Right lobe of liver (tissue), 6 donors: ENCODE data around the gene FRMD3. TPM values are rescaled to one million over a fixed set of nuclear protein-coding genes. Genes with fewer than 3 reads are reported as not detected.

ENCODE experiments used
- ATAC-seq, 4 donors: fragments of 200-7000 bp; cut with Tn5 transposase; one replicate each; pipeline ENCODE4 v1.9.1; 2020; ENCODE audit warnings: mild to moderate bottlenecking in 4 of 4, moderate library complexity in 4 of 4
- DNase-seq, 3 donors: peaks; one replicate each; pipeline ENCODE4 v3.0.0-alpha.2; 2020
- H3K27ac ChIP-seq, 3 donors: fragments of 200-600 bp; one replicate each; pipeline ENCODE4 v1.8.0; 2022
- H3K27me3 ChIP-seq, 2 donors: fragments of 200-600 bp; one replicate each; pipeline ENCODE4 v1.8.0; 2022
- H3K36me3 ChIP-seq, 4 donors: fragments of 200-600 bp; sonication (generic) in 1 of 4; one replicate each; pipeline versions ENCODE4 v1.5.1 to v1.8.0; 2017 to 2022; ENCODE audit warnings: control low read depth in 1 of 4
- H3K4me1 ChIP-seq, 4 donors: fragments of 200-600 bp; sonication (generic) in 1 of 4; one replicate each; pipeline versions ENCODE4 v1.5.1 to v1.8.0; 2017 to 2022; ENCODE audit warnings: control low read depth in 1 of 4
- H3K4me3 ChIP-seq, 3 donors: fragments of 200-600 bp; one replicate each; pipeline ENCODE4 v1.8.0; 2022
- H3K9me3 ChIP-seq, 4 donors: fragments of 200-600 bp; sonication (generic) in 1 of 4; one replicate each; pipeline versions ENCODE4 v1.5.1 to v1.8.0; 2017 to 2022; ENCODE audit warnings: control low read depth in 1 of 4
- CTCF ChIP-seq, 4 donors: fragments of 200-600 bp in 3 of 4; fragments of 450-650 bp in 1 of 4; IDR thresholded peaks; one replicate each; pipeline versions ENCODE4 v1.5.1 to v1.8.0; 2016 to 2022; ENCODE audit warnings: antibody characterized with exemption in 4 of 4, mild to moderate bottlenecking in 2 of 4
- POLR2A ChIP-seq: fragments of 450-650 bp; IDR thresholded peaks from one replicate; pipeline ENCODE4 v1.6.1; 2017; ENCODE audit warnings: antibody characterized with exemption, mild to moderate bottlenecking
- WGBS: methylation state at CpG from one replicate; pipeline ENCODE4 v1.1.6; 2018; ENCODE audit warnings: low coverage, low lambda C conversion rate; ENCODE audit not compliant: insufficient coverage; ENCODE audit errors: missing lambda C conversion rate; 5-methylcytosine and 5-hydroxymethylcytosine counted together
- intact Hi-C, 2 donors: fragments of 100-400 bp; cut with DNase I; formaldehyde crosslinking; loops; one replicate each; pipeline versions ENCODE4 v1.11.2 to v1.14.1; 2022
- total RNA-seq, 6 experiments: library from RNA; depleted of rRNA in 2 of 6; stranded (reverse); fragments of >200 nt in 2 of 6; fragmentation: NEBNext Ultra II Directional in 3 of 6; extraction: Animal tissue kit (Norgen Biotek cat#: 25700) in 3 of 6; gene quantifications; one replicate each; pipeline versions ENCODE4 v1.1.0 to v1.2.4, GENCODE V29; 2016 to 2023
- donor health status: DM: no; HTN: yes; CAD: no.
- donor health status: DM: no; HTN: no; CAD: no.
- donor health status: DM: no; HTN: no; CAD: no.
- donor health status: DM: no; HTN: yes; CAD: no.
- donor health status: DM: no; HTN: yes; CAD: no.

Gene FRMD3
- total RNA-seq, 6 experiments from 2014 or later: 0.28 to 0.88 (median 0.34) TPM

- no peaks in the 10 kb centered on the region for H3K9me3 ChIP-seq
- H3K36me3 ChIP-seq: no peaks in the 10 kb centered on the region
- DNase-seq (peak in 1 of 3 donors; percentile 21), ATAC-seq (peak; percentile 57 to 65 (median 63))
- no peaks in the 10 kb centered on the region for H3K27me3 ChIP-seq
- no peak for TF ChIP-seq POLR2A
- TF ChIP-seq CTCF (IDR thresholded peaks at IDR 0.05): no peak
- 27% methylated on average over 9 of the region's 9 CpGs for WGBS
- intact Hi-C loops: loop anchor here in 1 of 2 donors (10.0 kb wide), 1 partner anchor 347 kb away; no protein-coding TSS in a partner anchor
- no peak overlapping the region for H3K4me3 ChIP-seq
- H3K4me1 ChIP-seq: no peaks in the 10 kb centered on the region
- H3K27ac ChIP-seq: no peak overlapping the region
These were observed 329.9 kb downstream of the FRMD3 start for GRCh38 chr9:83208065-83208850.

- DNase-seq (no peak), ATAC-seq (peak in 3 of 4 donors; percentile 37 to 50 (median 38))
- H3K4me3 ChIP-seq: no peak overlapping the region
- no peaks in the 10 kb centered on the region for H3K4me1 ChIP-seq
- H3K27ac ChIP-seq: no peak overlapping the region
- 13% methylated on average over 1 of the region's 1 CpG for WGBS
- TF ChIP-seq CTCF (IDR thresholded peaks at IDR 0.05) (peak in 3 of 4 donors; percentile 21 to 24 (median 22)), POLR2A (no peak)
- no peaks in the 10 kb centered on the region for H3K27me3 ChIP-seq
- H3K36me3 ChIP-seq: no peaks in the 10 kb centered on the region
- H3K9me3 ChIP-seq: no peaks in the 10 kb centered on the region
- intact Hi-C loops: loop anchor here in 1 of 2 donors (10.0 kb wide), 1 partner anchor 351 kb away; no protein-coding TSS in a partner anchor
These were observed 334.2 kb downstream of the FRMD3 start for GRCh38 chr9:83204047-83204446.

- Histone ChIP-seq H3K4me1 (no peaks in the 10 kb centered on the region), H3K27ac (no peak overlapping the region), H3K27me3 (no peaks in the 10 kb centered on the region), H3K4me3 (no peak overlapping the region), H3K36me3 (no peaks in the 10 kb centered on the region), H3K9me3 (no peaks in the 10 kb centered on the region)
- 79% methylated on average over 2 of the region's 2 CpGs for WGBS
- no peak for DNase-seq
- intact Hi-C loops: loop anchor here in 1 of 2 donors (10.0 kb wide), 1 partner anchor 354 kb away; no protein-coding TSS in a partner anchor
- no peak for TF ChIP-seq CTCF (IDR thresholded peaks at IDR 0.05)
- TF ChIP-seq POLR2A: no peak
- ATAC-seq: no peak
These were observed 337.7 kb downstream of the FRMD3 start for GRCh38 chr9:83200531-83200930.

GRCh38 chr9:83199832-83200231, 338.4 kb downstream of the FRMD3 start:
- ATAC-seq: no peak
- H3K4me1 ChIP-seq: no peaks in the 10 kb centered on the region
- no peak overlapping the region for H3K4me3 ChIP-seq
- no peaks in the 10 kb centered on the region for H3K9me3 ChIP-seq
- WGBS: 49% methylated on average over 5 of the region's 6 CpGs
- no peak for DNase-seq
- no peaks in the 10 kb centered on the region for H3K27me3 ChIP-seq
- intact Hi-C loops: loop anchor here in 1 of 2 donors (10.0 kb wide), 1 partner anchor 355 kb away; no protein-coding TSS in a partner anchor
- no peak overlapping the region for H3K27ac ChIP-seq
- TF ChIP-seq CTCF (IDR thresholded peaks at IDR 0.05) (no peak), POLR2A (no peak)
- no peaks in the 10 kb centered on the region for H3K36me3 ChIP-seq
